PC-3 (cell line): Measurements from ENCODE around the gene LCLAT1.

Experiments used
- EZH2 ChIP-seq: fragments of 300-600 bp; sonication (generic); IDR thresholded peaks from one replicate; pipeline ENCODE4 v1.6.1; 2017; ENCODE audit warnings: antibody characterized with exemption, mild to moderate bottlenecking, low read length; ENCODE audit not compliant: unreplicated experiment
- EZH2phosphoT487 ChIP-seq: fragments of 300-600 bp; sonication (generic); IDR thresholded peaks from 2 replicates; pipeline ENCODE4 v1.6.1; 2018; ENCODE audit warnings: mild to moderate bottlenecking, antibody characterized with exemption, low read length, borderline replicate concordance
- TF ChIP-seq, protein P1 (sequence below): fragments of 300-600 bp; sonication (generic); conservative IDR thresholded peaks from 2 replicates; pipeline ENCODE4 v1.5.1; 2017; ENCODE audit warnings: antibody characterized with exemption, low read depth, mild to moderate bottlenecking, low read length

DNA sequence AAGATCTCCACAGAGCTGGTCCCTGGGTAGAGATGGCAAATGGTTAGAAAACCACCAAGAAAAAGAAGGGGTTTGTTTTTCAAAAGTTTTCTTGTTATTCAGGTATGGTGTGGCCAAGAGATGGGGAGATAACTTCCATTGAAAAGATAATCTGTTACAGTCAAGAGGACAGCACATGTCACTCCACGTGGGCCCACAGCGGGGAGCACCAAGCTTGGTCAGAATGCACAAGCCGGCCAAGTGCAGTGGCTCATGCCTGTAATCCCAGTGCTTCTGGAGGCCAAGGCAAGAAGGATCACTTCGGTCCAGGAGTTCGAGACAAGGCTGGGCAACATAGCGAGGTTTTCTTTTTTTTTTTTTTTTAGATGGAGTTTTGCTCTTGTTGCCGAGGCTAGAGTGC, 6.0 kb upstream of the LCLAT1 start:
- TF ChIP-seq, protein P1, sequence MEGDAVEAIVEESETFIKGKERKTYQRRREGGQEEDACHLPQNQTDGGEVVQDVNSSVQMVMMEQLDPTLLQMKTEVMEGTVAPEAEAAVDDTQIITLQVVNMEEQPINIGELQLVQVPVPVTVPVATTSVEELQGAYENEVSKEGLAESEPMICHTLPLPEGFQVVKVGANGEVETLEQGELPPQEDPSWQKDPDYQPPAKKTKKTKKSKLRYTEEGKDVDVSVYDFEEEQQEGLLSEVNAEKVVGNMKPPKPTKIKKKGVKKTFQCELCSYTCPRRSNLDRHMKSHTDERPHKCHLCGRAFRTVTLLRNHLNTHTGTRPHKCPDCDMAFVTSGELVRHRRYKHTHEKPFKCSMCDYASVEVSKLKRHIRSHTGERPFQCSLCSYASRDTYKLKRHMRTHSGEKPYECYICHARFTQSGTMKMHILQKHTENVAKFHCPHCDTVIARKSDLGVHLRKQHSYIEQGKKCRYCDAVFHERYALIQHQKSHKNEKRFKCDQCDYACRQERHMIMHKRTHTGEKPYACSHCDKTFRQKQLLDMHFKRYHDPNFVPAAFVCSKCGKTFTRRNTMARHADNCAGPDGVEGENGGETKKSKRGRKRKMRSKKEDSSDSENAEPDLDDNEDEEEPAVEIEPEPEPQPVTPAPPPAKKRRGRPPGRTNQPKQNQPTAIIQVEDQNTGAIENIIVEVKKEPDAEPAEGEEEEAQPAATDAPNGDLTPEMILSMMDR = no peak
- TF ChIP-seq EZH2phosphoT487 (no peak), EZH2 (no peak)
